Right lobe of liver (tissue), 4 donors: ENCODE data around the gene PSMD13.

Source experiments
- POLR2A ChIP-seq: fragments of 450-650 bp; IDR thresholded peaks from one replicate; pipeline ENCODE4 v1.6.1; 2017; ENCODE audit warnings: antibody characterized with exemption, mild to moderate bottlenecking
- TF ChIP-seq, protein P1 (sequence below), 4 donors: fragments of 200-600 bp in 3 of 4; fragments of 450-650 bp in 1 of 4; IDR thresholded peaks; one replicate each; pipeline versions ENCODE4 v1.5.1 to v1.8.0; 2016 to 2022; ENCODE audit warnings: antibody characterized with exemption in 4 of 4, mild to moderate bottlenecking in 2 of 4
- donor health status: DM: no; HTN: no; CAD: no.
- donor health status: DM: no; HTN: no; CAD: no.
- donor health status: DM: no; HTN: yes; CAD: no.

DNA sequence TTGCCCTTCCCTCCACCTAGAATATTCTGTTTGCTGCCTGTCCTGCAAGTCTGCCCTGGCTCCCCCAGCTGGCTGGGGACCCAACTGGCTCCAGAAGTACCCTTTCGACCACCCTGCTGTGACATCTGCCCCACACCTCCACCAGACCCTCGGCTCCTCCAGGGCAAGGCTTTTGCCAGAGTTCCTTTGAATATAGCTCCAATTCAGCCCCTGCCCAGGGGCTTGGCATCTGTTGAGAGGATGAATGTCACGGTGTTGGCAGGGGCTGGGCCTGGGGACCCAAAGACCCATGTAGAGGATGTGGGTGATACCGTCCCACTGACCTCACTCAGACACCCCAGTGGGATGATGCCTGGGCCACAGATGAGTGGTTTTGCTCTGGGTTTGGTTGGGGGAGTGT is 45.4 kb downstream of the PSMD13 start:
- no peak for TF ChIP-seq POLR2A
- TF ChIP-seq, protein P1, sequence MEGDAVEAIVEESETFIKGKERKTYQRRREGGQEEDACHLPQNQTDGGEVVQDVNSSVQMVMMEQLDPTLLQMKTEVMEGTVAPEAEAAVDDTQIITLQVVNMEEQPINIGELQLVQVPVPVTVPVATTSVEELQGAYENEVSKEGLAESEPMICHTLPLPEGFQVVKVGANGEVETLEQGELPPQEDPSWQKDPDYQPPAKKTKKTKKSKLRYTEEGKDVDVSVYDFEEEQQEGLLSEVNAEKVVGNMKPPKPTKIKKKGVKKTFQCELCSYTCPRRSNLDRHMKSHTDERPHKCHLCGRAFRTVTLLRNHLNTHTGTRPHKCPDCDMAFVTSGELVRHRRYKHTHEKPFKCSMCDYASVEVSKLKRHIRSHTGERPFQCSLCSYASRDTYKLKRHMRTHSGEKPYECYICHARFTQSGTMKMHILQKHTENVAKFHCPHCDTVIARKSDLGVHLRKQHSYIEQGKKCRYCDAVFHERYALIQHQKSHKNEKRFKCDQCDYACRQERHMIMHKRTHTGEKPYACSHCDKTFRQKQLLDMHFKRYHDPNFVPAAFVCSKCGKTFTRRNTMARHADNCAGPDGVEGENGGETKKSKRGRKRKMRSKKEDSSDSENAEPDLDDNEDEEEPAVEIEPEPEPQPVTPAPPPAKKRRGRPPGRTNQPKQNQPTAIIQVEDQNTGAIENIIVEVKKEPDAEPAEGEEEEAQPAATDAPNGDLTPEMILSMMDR (IDR thresholded peaks at IDR 0.05), result no peak
